ENCODE measurements around the gene ABCA13. TPM values are rescaled to one million over a fixed set of nuclear protein-coding genes. Genes with fewer than 3 reads are reported as not detected.

ABCA13 gene
- total and polyA plus RNA-seq, 2 donors (not counting 3 experiments of a cell fraction or from before 2014, with no cell fraction given) = 0.01 to 0.11 TPM

DNA sequence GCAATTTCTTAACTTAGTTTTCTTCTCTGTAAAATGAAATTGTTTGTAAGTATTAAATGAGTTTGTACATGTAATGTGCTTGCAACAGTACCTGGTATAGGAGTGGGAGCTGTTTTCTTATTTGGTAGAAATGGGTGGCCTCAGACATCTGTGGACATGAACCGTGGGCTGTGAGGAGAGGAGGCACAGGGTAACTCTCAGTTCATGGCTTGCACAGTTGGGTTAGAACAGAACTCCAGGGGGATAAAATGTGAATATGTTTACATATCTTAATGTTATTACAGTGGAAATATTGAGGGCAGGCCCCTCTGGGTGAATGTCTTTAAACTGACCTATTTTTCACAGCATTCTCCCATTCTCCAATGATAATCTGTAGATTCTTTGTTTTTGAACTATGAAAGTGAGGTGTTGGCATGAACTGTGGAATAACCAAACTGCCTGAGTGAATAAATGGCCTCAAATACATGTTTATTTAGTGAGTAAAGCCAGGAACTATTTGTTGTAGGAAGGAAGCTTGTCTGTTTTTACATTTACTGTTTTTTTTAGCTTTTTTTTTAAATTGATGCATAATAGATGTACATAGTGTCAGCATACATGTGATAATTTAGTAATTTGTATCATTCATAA is 2.6 kb downstream of the ABCA13 start:
- ChIA-PET POLR2A (no interaction called here), CTCF (interaction anchor here (0.7 to 1.5 kb wide), 6 partner anchors 13 to 387 kb away, joined by 3 to 4 read pairs (median 3); no protein-coding TSS in a partner anchor)
- no peak for TF ChIP-seq GATA2 (IDR thresholded peaks at IDR 0.05; ENCODE audit: insufficient read depth, insufficient read length, low read depth, low read length)
- TF ChIP-seq FOS (IDR thresholded peaks at IDR 0.05; ENCODE audit: borderline replicate concordance, insufficient read depth, low read length) = peak; percentile 77
- TF ChIP-seq JUN (IDR thresholded peaks at IDR 0.05; ENCODE audit: borderline replicate concordance, insufficient read depth, insufficient read length, low read depth) = peak; percentile 79
- TF ChIP-seq POLR2AphosphoS5 (IDR thresholded peaks at IDR 0.05; ENCODE audit: insufficient read depth, low read depth, low read length) = peak; percentile 57
- Histone ChIP-seq H3K9me3 (replicated peaks; ENCODE audit: control insufficient read depth, insufficient read depth, low read length) (no peaks in the 10 kb centered on the region), H3K9me1 (replicated peaks; ENCODE audit: control insufficient read depth, extremely low read depth, insufficient read depth, low read length) (no peaks in the 10 kb centered on the region), H4K20me1 (replicated peaks; ENCODE audit: control insufficient read depth, extremely low read depth, insufficient read depth, low read length) (no peaks in the 10 kb centered on the region), H3K9ac (replicated peaks; ENCODE audit: extremely low read depth, insufficient read depth, low read length) (peak overlapping the region; percentile 12), H3K79me2 (ENCODE audit: control insufficient read depth, insufficient read depth, low read length) (no peaks in the 10 kb centered on the region), H3K27ac (ENCODE audit: insufficient read depth, low read depth, low read length) (peak overlapping the region; percentile 91), H3K4me3 (replicated peaks in 1 of 3; ENCODE audit: insufficient read depth in 1 of 3, low read depth in 1 of 3, low read length in 3 of 3) (peak overlapping the region in 1 of 3 experiments; percentile 24), H3K4me2 (ENCODE audit: insufficient read depth, low read length) (peak overlapping the region; percentile 64), H2AFZ (ENCODE audit: low read depth, low read length) (peak overlapping the region; percentile 71), H3K4me1 (ENCODE audit: control insufficient read depth, extremely low read depth, insufficient read depth, low read length) (peaks cover 20% of the 10 kb centered on the region), H3K36me3 (ENCODE audit: control insufficient read depth in 2 of 2, extremely low read depth in 1 of 2, insufficient read depth in 2 of 2, low read length in 2 of 2) (no peaks in the 10 kb centered on the region), H3K27me3 (ENCODE audit: control insufficient read depth in 2 of 2, insufficient read depth in 2 of 2, low read length in 2 of 2) (no peaks in the 10 kb centered on the region)
- peak; percentile 87 for FAIRE-seq
- dilution Hi-C loops (cut with MboI; ENCODE audit: extremely low pct_ligation_motif_present, low sequenced_read_pairs) (no loop called here), intact Hi-C loops (cut with micrococcal nuclease) (loop anchor here (1.0 kb wide), 1 partner anchor 76 kb away; no protein-coding TSS in a partner anchor)
- DNase-seq (ENCODE audit: low read depth, low spot score) = peak; percentile 91
- no TSS peak for BruUV-seq (replicated peaks)

DNA sequence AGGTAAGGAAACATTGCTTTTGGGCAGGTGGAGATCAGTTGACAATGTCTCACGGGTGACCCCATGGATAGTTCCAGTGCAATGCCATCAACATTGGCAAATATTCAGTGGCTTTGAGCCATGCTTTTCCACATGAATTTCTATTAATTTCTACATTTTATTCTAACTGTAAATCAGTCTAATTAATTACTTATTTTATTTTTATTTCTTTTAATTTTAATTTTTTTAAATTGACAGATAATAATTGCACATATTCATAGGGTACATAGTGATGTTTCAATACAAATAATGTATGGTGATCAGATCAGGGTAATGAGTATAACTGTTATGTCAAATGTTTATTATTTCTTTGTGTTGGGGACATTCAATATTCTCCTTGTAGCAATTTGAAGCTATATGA is 3.8 kb downstream of the ABCA13 start:
- Histone ChIP-seq H3K27me3 (ENCODE audit: control insufficient read depth in 2 of 2, insufficient read depth in 2 of 2, low read length in 2 of 2) (no peaks in the 10 kb centered on the region), H3K36me3 (ENCODE audit: control insufficient read depth in 2 of 2, extremely low read depth in 1 of 2, insufficient read depth in 2 of 2, low read length in 2 of 2) (no peaks in the 10 kb centered on the region), H3K27ac (ENCODE audit: insufficient read depth, low read depth, low read length) (peak overlapping the region; percentile 91), H3K9me1 (replicated peaks; ENCODE audit: control insufficient read depth, extremely low read depth, insufficient read depth, low read length) (no peaks in the 10 kb centered on the region), H2AFZ (ENCODE audit: low read depth, low read length) (no peak overlapping the region), H3K4me3 (replicated peaks in 1 of 3; ENCODE audit: insufficient read depth in 1 of 3, low read depth in 1 of 3, low read length in 3 of 3) (no peak overlapping the region), H4K20me1 (replicated peaks; ENCODE audit: control insufficient read depth, extremely low read depth, insufficient read depth, low read length) (no peaks in the 10 kb centered on the region), H3K4me2 (ENCODE audit: insufficient read depth, low read length) (peak overlapping the region; percentile 64), H3K4me1 (ENCODE audit: control insufficient read depth, extremely low read depth, insufficient read depth, low read length) (peaks cover 20% of the 10 kb centered on the region), H3K9ac (replicated peaks; ENCODE audit: extremely low read depth, insufficient read depth, low read length) (no peak overlapping the region), H3K9me3 (replicated peaks; ENCODE audit: control insufficient read depth, insufficient read depth, low read length) (no peaks in the 10 kb centered on the region), H3K79me2 (ENCODE audit: control insufficient read depth, insufficient read depth, low read length) (no peaks in the 10 kb centered on the region)
- BruUV-seq (replicated peaks) = no TSS peak
- intact Hi-C loops (cut with micrococcal nuclease) (no loop called here), dilution Hi-C loops (cut with MboI; ENCODE audit: extremely low pct_ligation_motif_present, low sequenced_read_pairs) (no loop called here)
- CTCF ChIA-PET = interaction anchor here (1.2 to 1.4 kb wide), 3 partner anchors 20 to 230 kb away, joined by 3 to 5 read pairs (median 4); no protein-coding TSS in a partner anchor
- FAIRE-seq (no peak), DNase-seq (ENCODE audit: low read depth, low spot score) (no peak)
- TF ChIP-seq, protein P1, sequence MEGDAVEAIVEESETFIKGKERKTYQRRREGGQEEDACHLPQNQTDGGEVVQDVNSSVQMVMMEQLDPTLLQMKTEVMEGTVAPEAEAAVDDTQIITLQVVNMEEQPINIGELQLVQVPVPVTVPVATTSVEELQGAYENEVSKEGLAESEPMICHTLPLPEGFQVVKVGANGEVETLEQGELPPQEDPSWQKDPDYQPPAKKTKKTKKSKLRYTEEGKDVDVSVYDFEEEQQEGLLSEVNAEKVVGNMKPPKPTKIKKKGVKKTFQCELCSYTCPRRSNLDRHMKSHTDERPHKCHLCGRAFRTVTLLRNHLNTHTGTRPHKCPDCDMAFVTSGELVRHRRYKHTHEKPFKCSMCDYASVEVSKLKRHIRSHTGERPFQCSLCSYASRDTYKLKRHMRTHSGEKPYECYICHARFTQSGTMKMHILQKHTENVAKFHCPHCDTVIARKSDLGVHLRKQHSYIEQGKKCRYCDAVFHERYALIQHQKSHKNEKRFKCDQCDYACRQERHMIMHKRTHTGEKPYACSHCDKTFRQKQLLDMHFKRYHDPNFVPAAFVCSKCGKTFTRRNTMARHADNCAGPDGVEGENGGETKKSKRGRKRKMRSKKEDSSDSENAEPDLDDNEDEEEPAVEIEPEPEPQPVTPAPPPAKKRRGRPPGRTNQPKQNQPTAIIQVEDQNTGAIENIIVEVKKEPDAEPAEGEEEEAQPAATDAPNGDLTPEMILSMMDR (IDR thresholded peaks at IDR 0.05; ENCODE audit: extremely low read depth in 1 of 2, insufficient read depth in 1 of 2, low read depth in 1 of 2, low read length in 2 of 2) = no peak
- no peak for TF ChIP-seq FOS (IDR thresholded peaks at IDR 0.05; ENCODE audit: borderline replicate concordance, insufficient read depth, low read length)
- POLR2A ChIA-PET = no interaction called here
